ENCODE results near the gene TNFRSF18.

The TNFRSF18 gene

GRCh38 chr1:1245817-1246576 lies 39.6 kb upstream of the TNFRSF18 start:
- Histone ChIP-seq H3K4me3 (ENCODE audit: low read length) (no peak overlapping the region), H3K9me3 (replicated peaks; ENCODE audit: low read length) (no peaks in the 10 kb centered on the region), H3K4me1 (ENCODE audit: control insufficient read depth, insufficient read depth, low read length) (no peaks in the 10 kb centered on the region), H3K36me3 (ENCODE audit: insufficient read depth, low read length) (peaks cover 1% of the 10 kb centered on the region), H3K9ac (ENCODE audit: low read depth, low read length) (no peak overlapping the region), H3K4me2 (ENCODE audit: low read length) (no peak overlapping the region), H3K27me3 (ENCODE audit: control insufficient read depth, insufficient read depth, low read length) (no peaks in the 10 kb centered on the region)

GRCh38 chr1:1245178-1245816 lies 38.9 kb upstream of the TNFRSF18 start:
- Histone ChIP-seq H3K9me3 (replicated peaks; ENCODE audit: low read length) (no peaks in the 10 kb centered on the region), H3K4me3 (ENCODE audit: low read length) (no peak overlapping the region), H3K27me3 (ENCODE audit: control insufficient read depth, insufficient read depth, low read length) (no peaks in the 10 kb centered on the region), H3K36me3 (ENCODE audit: insufficient read depth, low read length) (no peaks in the 10 kb centered on the region), H3K4me2 (ENCODE audit: low read length) (no peak overlapping the region), H3K4me1 (ENCODE audit: control insufficient read depth, insufficient read depth, low read length) (no peaks in the 10 kb centered on the region), H3K9ac (ENCODE audit: low read depth, low read length) (no peak overlapping the region)

GRCh38 chr1:1244192-1244811 lies 37.9 kb upstream of the TNFRSF18 start:
- Histone ChIP-seq H3K4me1 (ENCODE audit: control insufficient read depth, insufficient read depth, low read length) (no peaks in the 10 kb centered on the region), H3K9ac (ENCODE audit: low read depth, low read length) (no peak overlapping the region), H3K4me2 (ENCODE audit: low read length) (no peak overlapping the region), H3K27me3 (ENCODE audit: control insufficient read depth, insufficient read depth, low read length) (no peaks in the 10 kb centered on the region), H3K36me3 (ENCODE audit: insufficient read depth, low read length) (no peaks in the 10 kb centered on the region), H3K4me3 (ENCODE audit: low read length) (no peak overlapping the region), H3K9me3 (replicated peaks; ENCODE audit: low read length) (no peaks in the 10 kb centered on the region)

GRCh38 chr1:1243807-1244191 lies 37.4 kb upstream of the TNFRSF18 start:
- H3K9ac ChIP-seq (ENCODE audit: low read depth, low read length): no peak overlapping the region
- H3K9me3 ChIP-seq (replicated peaks; ENCODE audit: low read length): no peaks in the 10 kb centered on the region
- no peak overlapping the region for H3K4me2 ChIP-seq (ENCODE audit: low read length)
- H3K36me3 ChIP-seq (ENCODE audit: insufficient read depth, low read length): no peaks in the 10 kb centered on the region
- H3K4me1 ChIP-seq (ENCODE audit: control insufficient read depth, insufficient read depth, low read length): no peaks in the 10 kb centered on the region
- H3K27me3 ChIP-seq (ENCODE audit: control insufficient read depth, insufficient read depth, low read length): no peaks in the 10 kb centered on the region
- no peak overlapping the region for H3K4me3 ChIP-seq (ENCODE audit: low read length)

DNA sequence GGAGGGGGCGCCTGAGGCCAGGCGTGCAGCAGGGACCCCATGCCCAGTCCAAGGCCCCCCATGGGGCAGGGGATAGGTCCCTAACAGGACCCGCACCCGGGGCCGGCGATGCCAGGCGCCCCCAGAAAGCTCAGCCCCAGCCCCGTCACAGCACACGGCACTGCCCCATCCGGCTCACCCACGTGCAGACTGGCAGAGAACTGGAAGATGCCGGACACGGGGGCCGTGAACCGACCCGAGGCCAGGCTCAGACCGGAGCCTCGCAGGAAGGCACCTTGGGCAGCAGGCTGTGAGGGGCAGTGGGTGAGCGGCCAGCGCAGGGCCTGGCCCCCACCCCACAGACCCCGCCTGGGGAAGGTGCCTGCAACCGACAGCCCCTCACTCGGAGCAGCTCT lies 36.9 kb upstream of the TNFRSF18 start:
- H3K36me3 ChIP-seq (ENCODE audit: insufficient read depth, low read length): no peaks in the 10 kb centered on the region
- no peaks in the 10 kb centered on the region for H3K4me1 ChIP-seq (ENCODE audit: control insufficient read depth, insufficient read depth, low read length)
- no peak overlapping the region for H3K4me3 ChIP-seq (ENCODE audit: low read length)
- H3K9me3 ChIP-seq (replicated peaks; ENCODE audit: low read length): no peaks in the 10 kb centered on the region
- H3K4me2 ChIP-seq (ENCODE audit: low read length): no peak overlapping the region
- H3K27me3 ChIP-seq (ENCODE audit: control insufficient read depth, insufficient read depth, low read length): peaks cover 3% of the 10 kb centered on the region
- no peak overlapping the region for H3K9ac ChIP-seq (ENCODE audit: low read depth, low read length)

DNA sequence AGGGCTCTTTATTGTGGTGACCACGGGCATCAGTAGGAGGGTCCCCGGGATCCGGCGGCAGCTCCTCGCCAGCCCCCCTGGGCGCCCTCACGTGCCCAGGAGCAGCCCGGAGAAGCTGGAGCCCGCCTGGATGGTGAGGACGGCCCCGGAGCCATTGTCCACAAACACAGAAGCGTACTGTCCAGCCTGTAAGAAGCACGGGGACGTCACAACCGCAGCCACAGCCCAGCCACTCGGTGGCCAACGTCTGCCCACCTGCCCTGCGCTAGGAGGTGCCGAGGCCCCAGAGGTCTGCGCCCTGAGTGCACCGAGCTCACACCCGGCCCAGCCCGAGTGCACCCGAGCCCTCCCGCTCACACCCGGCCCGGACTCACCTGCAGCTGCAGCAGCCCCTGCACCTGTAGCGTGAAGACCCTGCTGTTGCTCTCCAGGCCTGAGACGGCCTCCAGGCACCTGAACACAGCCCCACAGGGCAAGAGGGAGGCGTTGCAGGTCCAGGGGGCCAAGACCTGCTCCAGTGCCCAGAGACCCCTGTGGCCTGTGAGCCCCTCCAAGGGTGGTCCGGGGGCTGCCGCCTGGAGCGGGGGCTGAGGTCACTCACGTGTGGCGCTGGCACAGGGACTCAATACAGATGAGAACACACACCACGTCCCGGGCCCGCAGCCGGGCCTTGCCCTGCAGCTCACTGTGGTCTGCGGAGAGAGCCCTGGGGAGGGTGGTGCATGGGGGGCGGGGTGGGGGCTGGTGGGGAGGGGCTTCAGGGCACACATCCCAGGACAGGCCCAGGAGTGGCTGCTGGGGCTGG lies 36.3 kb upstream of the TNFRSF18 start:
- Histone ChIP-seq H3K4me1 (ENCODE audit: control insufficient read depth, insufficient read depth, low read length) (no peaks in the 10 kb centered on the region), H3K36me3 (ENCODE audit: insufficient read depth, low read length) (no peaks in the 10 kb centered on the region), H3K4me3 (ENCODE audit: low read length) (no peak overlapping the region), H3K4me2 (ENCODE audit: low read length) (no peak overlapping the region), H3K9ac (ENCODE audit: low read depth, low read length) (no peak overlapping the region), H3K9me3 (replicated peaks; ENCODE audit: low read length) (no peaks in the 10 kb centered on the region), H3K27me3 (ENCODE audit: control insufficient read depth, insufficient read depth, low read length) (peaks cover 8% of the 10 kb centered on the region)

DNA sequence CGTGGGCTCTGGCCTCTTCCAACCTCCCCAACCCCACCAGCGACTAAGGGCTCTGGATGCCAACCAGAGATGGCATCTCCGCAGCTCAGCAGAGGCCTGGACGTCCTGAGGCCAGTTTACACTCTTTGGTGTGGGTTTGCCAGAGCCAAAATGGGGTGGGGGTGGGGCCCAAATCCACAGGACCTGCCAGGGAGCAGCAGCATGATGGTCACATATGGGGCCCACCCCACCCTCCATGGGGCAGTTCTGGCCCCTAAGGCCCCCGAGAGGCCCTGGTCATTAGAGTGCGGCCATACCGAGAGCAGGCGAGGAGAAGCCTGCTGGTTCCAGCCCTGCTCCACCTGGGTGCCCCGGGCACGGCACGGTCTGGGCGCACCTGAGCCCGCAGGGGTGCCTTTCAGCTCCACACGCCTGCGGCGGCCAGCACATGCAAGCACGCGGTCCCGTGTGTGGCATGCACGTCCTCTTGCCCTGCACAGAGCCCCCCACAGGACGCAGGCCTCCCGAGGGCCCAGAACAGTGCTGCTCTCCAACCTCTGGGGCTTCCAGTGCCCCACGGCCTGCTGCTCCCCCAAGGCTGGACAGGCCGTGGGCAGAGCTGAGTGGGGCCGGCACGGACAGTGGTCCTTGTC lies 35.3 kb upstream of the TNFRSF18 start:
- no peak overlapping the region for H3K9ac ChIP-seq (ENCODE audit: low read depth, low read length)
- no peaks in the 10 kb centered on the region for H3K36me3 ChIP-seq (ENCODE audit: insufficient read depth, low read length)
- no peaks in the 10 kb centered on the region for H3K9me3 ChIP-seq (replicated peaks; ENCODE audit: low read length)
- no peak overlapping the region for H3K4me2 ChIP-seq (ENCODE audit: low read length)
- no peak overlapping the region for H3K4me3 ChIP-seq (ENCODE audit: low read length)
- H3K27me3 ChIP-seq (ENCODE audit: control insufficient read depth, insufficient read depth, low read length): peaks cover 8% of the 10 kb centered on the region
- peaks cover 4% of the 10 kb centered on the region for H3K4me1 ChIP-seq (ENCODE audit: control insufficient read depth, insufficient read depth, low read length)

DNA sequence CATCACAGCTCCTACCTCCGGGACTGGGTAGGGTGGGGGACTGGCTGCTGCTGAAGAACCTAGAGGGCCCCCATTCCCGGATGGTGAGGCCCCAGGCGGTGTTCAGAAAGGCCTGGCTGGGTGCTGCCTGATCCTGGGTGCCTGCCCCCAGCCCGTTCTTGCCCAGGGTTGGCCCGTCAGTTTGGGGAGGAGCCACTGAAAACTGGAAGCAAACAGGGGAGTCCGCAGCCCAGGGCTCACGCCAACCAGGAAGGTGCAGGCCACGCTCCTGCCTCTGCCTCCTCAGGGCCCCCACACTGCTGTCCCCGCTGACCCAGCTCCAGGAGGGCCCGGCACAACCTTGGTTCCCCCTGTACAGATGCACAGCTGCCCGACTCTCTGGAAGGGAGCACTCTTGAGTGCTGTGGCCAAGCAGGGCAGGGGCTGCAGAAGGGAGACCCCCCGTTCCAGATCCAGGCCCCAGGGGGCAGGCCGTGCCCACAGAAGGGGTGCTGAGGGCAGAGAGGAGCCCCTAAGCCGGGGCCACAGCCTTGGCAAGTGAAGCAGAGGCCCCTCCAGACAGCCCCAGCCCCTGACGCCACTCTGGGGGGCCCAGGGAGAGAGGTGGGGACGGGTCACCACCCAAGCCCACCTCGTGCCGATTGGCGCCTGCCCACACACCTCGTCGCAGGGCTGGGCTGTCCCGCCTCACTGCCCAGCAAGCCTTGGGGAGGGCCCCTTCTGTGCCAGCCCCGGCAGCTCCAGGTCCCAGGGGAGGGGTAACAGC lies 34.6 kb upstream of the TNFRSF18 start:
- H3K4me2 ChIP-seq (ENCODE audit: low read length): no peak overlapping the region
- no peaks in the 10 kb centered on the region for H3K36me3 ChIP-seq (ENCODE audit: insufficient read depth, low read length)
- peaks cover 4% of the 10 kb centered on the region for H3K4me1 ChIP-seq (ENCODE audit: control insufficient read depth, insufficient read depth, low read length)
- H3K27me3 ChIP-seq (ENCODE audit: control insufficient read depth, insufficient read depth, low read length): peaks cover 8% of the 10 kb centered on the region
- no peaks in the 10 kb centered on the region for H3K9me3 ChIP-seq (replicated peaks; ENCODE audit: low read length)
- no peak overlapping the region for H3K9ac ChIP-seq (ENCODE audit: low read depth, low read length)
- no peak overlapping the region for H3K4me3 ChIP-seq (ENCODE audit: low read length)

DNA sequence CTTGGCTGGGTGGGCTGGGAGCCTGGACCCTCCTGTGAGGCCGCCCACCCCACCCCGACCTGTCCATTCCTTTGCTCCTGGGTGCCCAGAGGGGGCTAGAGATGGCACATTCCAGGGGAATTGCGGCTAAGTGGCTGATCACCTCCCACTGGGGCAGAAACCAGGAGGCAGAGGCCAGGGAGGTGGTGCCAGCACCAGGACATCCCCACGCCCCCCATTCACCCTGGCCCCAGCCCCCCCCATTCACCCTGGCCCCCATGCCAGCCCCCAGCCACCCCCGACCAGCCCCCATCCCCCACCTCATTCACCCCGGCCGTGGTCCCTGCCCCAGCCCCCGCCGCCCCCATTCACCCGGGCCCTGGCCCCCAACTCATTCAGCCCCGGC lies 33.9 kb upstream of the TNFRSF18 start:
- no peak overlapping the region for H3K9ac ChIP-seq (ENCODE audit: low read depth, low read length)
- no peaks in the 10 kb centered on the region for H3K36me3 ChIP-seq (ENCODE audit: insufficient read depth, low read length)
- H3K27me3 ChIP-seq (ENCODE audit: control insufficient read depth, insufficient read depth, low read length): peaks cover 8% of the 10 kb centered on the region
- H3K4me1 ChIP-seq (ENCODE audit: control insufficient read depth, insufficient read depth, low read length): peaks cover 4% of the 10 kb centered on the region
- no peaks in the 10 kb centered on the region for H3K9me3 ChIP-seq (replicated peaks; ENCODE audit: low read length)
- H3K4me2 ChIP-seq (ENCODE audit: low read length): no peak overlapping the region
- no peak overlapping the region for H3K4me3 ChIP-seq (ENCODE audit: low read length)

- Histone ChIP-seq H3K4me1 (ENCODE audit: control insufficient read depth, insufficient read depth, low read length) (peaks cover 4% of the 10 kb centered on the region), H3K27me3 (ENCODE audit: control insufficient read depth, insufficient read depth, low read length) (peaks cover 8% of the 10 kb centered on the region), H3K4me2 (ENCODE audit: low read length) (no peak overlapping the region), H3K9me3 (replicated peaks; ENCODE audit: low read length) (no peaks in the 10 kb centered on the region), H3K9ac (ENCODE audit: low read depth, low read length) (no peak overlapping the region), H3K36me3 (ENCODE audit: insufficient read depth, low read length) (peaks cover 4% of the 10 kb centered on the region), H3K4me3 (ENCODE audit: low read length) (no peak overlapping the region)
Observed at GRCh38 chr1:1239614-1240347, 33.4 kb upstream of the TNFRSF18 start.
